GM10248 (cell line): ENCODE measurements around the gene RPL18.
A peak's percentile ranks its signal among the peaks of the same experiment; 100 is the strongest.

ENCODE experiments used
- CTCF ChIA-PET: fragments of 300-600 bp; sonication (Branson Sonifier 250); formaldehyde crosslinking; extraction: SDS; loops from one replicate; lab custom pipeline; 2021; ENCODE audit warnings: antibody characterized with exemption; lab: Yijun Ruan, JAX
- POLR2A ChIA-PET: fragments of 350-650 bp; sonication (Branson Sonifier 250); formaldehyde crosslinking; extraction: SDS; loops from one replicate; lab custom pipeline; 2020; ENCODE audit warnings: antibody characterized with exemption; lab: Yijun Ruan, JAX
- DNase-seq: peaks from one replicate; pipeline ENCODE4 v3.0.0; 2012; ENCODE audit errors: extremely low spot score
- CTCF ChIP-seq: IDR thresholded peaks from 2 replicates; pipeline ENCODE4 v1.5.1; 2012; ENCODE audit warnings: mild to moderate bottlenecking, low read depth; ENCODE audit errors: extremely low read depth, missing control alignments, control extremely low read depth

Gene RPL18

DNA sequence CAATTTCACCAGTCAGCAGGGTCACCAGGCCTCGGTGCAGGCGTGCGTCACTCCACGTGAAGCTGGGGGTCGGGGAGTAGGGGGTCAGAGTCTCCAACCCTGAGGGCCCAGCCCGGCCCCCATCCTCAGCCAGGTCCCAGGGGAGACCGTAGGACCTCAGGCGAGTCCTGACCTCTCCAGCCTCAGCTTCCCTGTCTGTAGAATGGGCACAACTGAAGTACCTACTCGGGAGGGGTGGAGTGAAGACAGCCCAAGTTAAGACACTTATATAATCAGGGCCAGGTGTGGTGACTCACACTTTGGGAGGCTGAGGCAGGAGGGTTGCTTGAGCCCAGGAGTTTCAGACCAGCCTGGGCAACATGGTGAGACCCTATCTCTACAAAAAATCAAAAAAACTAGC, 15.1 kb downstream of the RPL18 start:
- no peak for TF ChIP-seq CTCF
- CTCF ChIA-PET, result interaction anchor here (4.7 kb wide), 1 partner anchor 15 kb away, joined by 24 read pairs; no protein-coding TSS in a partner anchor
- DNase-seq, result no peak
- POLR2A ChIA-PET, result no interaction called here

DNA sequence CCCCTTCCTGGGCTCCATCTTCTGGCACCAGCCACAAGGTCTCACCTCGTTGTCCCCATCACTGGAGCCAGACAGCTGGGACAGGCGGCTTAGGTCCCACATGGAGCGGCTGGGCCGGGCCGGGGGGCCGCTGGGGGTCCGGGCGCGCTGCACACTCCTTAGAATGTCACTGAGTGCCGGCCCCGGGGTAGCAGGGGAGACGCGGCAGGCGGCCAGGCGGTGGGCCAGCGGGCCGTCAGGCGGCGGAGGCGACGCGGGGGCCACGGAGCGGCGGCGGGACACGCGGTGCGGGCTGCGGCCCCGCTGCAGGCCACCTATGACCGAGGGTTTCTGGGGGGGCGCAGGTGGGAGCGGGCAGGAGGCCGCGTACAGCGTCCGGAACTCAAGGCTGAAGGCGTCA, 15.5 kb downstream of the RPL18 start:
- DNase-seq, result no peak
- ChIA-PET POLR2A (no interaction called here), CTCF (interaction anchor here (4.7 kb wide), 1 partner anchor 14 kb away, joined by 24 read pairs; no protein-coding TSS in a partner anchor)
- TF ChIP-seq CTCF, result no peak

- ChIA-PET CTCF (interaction anchor here (4.7 kb wide), 1 partner anchor 14 kb away, joined by 24 read pairs; no protein-coding TSS in a partner anchor), POLR2A (no interaction called here)
- no peak for DNase-seq
- no peak for TF ChIP-seq CTCF
These were observed 16.0 kb downstream of the RPL18 start for GRCh38 chr19:48603001-48603400.

GRCh38 chr19:48600679-48601417, 18.1 kb downstream of the RPL18 start:
- TF ChIP-seq CTCF, result no peak
- POLR2A ChIA-PET, result no interaction called here
- DNase-seq, result no peak
- CTCF ChIA-PET, result interaction anchor here (1.2 to 4.7 kb wide), 3 partner anchors 12 to 111 kb away, joined by 3 to 24 read pairs (median 5); no protein-coding TSS in a partner anchor

GRCh38 chr19:48598996-48599700, 19.8 kb downstream of the RPL18 start:
- TF ChIP-seq CTCF, result no peak
- CTCF ChIA-PET, result interaction anchor here (0.8 to 1.9 kb wide), 3 partner anchors 10 to 109 kb away, joined by 5 to 8 read pairs (median 6); no protein-coding TSS in a partner anchor
- no peak for DNase-seq
- POLR2A ChIA-PET, result no interaction called here

GRCh38 chr19:48596679-48597465, 22.1 kb downstream of the RPL18 start:
- ChIA-PET POLR2A (interaction anchor here (1.1 kb wide), 1 partner anchor 22 kb away, joined by 3 read pairs; the partner anchor contains the start of genes RPL18 and SPHK2), CTCF (interaction anchor here (0.9 kb wide), 1 partner anchor 7 kb away, joined by 3 read pairs; no protein-coding TSS in a partner anchor)
- peak; percentile 68 for DNase-seq
- TF ChIP-seq CTCF, result no peak
